Activated naive CD4-positive, alpha-beta T cell treated with Interleukin-2 at 50 U/mL for 16 hours (primary cell): ENCODE measurements around the gene PLXNB3.
A peak's percentile ranks its signal among the peaks of the same experiment; 100 is the strongest.
"Not testable (repeated sequence)": the region's sequence is repeated elsewhere in the genome, so short reads cannot be mapped to it uniquely, and the experiment has no call there.

Experiments
- DNase-seq: peaks from one replicate; pipeline ENCODE4 v3.0.0-alpha.2; 2020

Gene PLXNB3

GRCh38 chrX:153763989-153764755, at the start of gene PLXNB3:
PLXNB3 (plus strand) TSS chrX:153764249; CDS start chrX:153765536, 1,287 bp downstream.
- DNase-seq: peak; percentile 76

- no peak for DNase-seq
These were observed 49.8 kb upstream of the PLXNB3 start for GRCh38 chrX:153714256-153714655.

GRCh38 chrX:153717445-153717844, 46.6 kb upstream of the PLXNB3 start:
- no peak for DNase-seq

- no peak for DNase-seq
These were observed 44.8 kb upstream of the PLXNB3 start for GRCh38 chrX:153719238-153719637.

GRCh38 chrX:153719701-153720100, 44.3 kb upstream of the PLXNB3 start:
- no peak for DNase-seq

GRCh38 chrX:153722704-153723350, 41.2 kb upstream of the PLXNB3 start:
- peak; percentile 3 for DNase-seq

- peak; percentile 55 for DNase-seq
These were observed 40.4 kb upstream of the PLXNB3 start for GRCh38 chrX:153723351-153724251.

GRCh38 chrX:153724252-153725038, 39.6 kb upstream of the PLXNB3 start, which contains the start of the genes ABCD1 and BCAP31:
ABCD1 (plus strand) TSS chrX:153724856; CDS start chrX:153725267, 411 bp downstream.
BCAP31 (minus strand) TSS chrX:153724387; CDS start chrX:153723244, 1,143 bp downstream.
- DNase-seq: peak; percentile 87

- DNase-seq: no peak
These were observed 38.8 kb upstream of the PLXNB3 start for GRCh38 chrX:153725039-153725831.

GRCh38 chrX:153725832-153726285, 38.2 kb upstream of the PLXNB3 start:
- DNase-seq: no peak

- DNase-seq: peak; percentile 25
These were observed 37.5 kb upstream of the PLXNB3 start for GRCh38 chrX:153726286-153727122.

- DNase-seq: no peak
These were observed 36.7 kb upstream of the PLXNB3 start for GRCh38 chrX:153727123-153727931.

GRCh38 chrX:153728095-153728494, 36.0 kb upstream of the PLXNB3 start:
- no peak for DNase-seq

GRCh38 chrX:153728951-153729631, 35.0 kb upstream of the PLXNB3 start:
- no peak for DNase-seq

- DNase-seq: not testable (repeated sequence)
These were observed 33.9 kb upstream of the PLXNB3 start for GRCh38 chrX:153730115-153730514.

GRCh38 chrX:153731117-153731844, 32.8 kb upstream of the PLXNB3 start:
- no peak for DNase-seq

GRCh38 chrX:153731845-153732215, 32.2 kb upstream of the PLXNB3 start:
- DNase-seq: no peak

GRCh38 chrX:153732401-153732800, 31.6 kb upstream of the PLXNB3 start:
- DNase-seq: no peak
